ENCODE measurements around the gene NTF3. TPM values are rescaled to one million over a fixed set of nuclear protein-coding genes. Genes with fewer than 3 reads are reported as not detected.

The NTF3 gene
- total RNA-seq, 4 donors from 2014 or later, result 0.69 to 9.8 (median 2.5) TPM

- Histone ChIP-seq H3K27ac (no peak overlapping the region), H3K36me3 (no peaks in the 10 kb centered on the region), H3K9me3 (no peaks in the 10 kb centered on the region), H3K27me3 (no peaks in the 10 kb centered on the region), H3K4me1 (no peaks in the 10 kb centered on the region), H3K4me3 (no peak overlapping the region)
- no peak for TF ChIP-seq POLR2AphosphoS5 (IDR thresholded peaks at IDR 0.05)
- TF ChIP-seq CTCF (IDR thresholded peaks at IDR 0.05), result no peak
- TF ChIP-seq EP300 (IDR thresholded peaks at IDR 0.05), result no peak
- TF ChIP-seq POLR2A (IDR thresholded peaks at IDR 0.05), result no peak
- WGBS, 2 donors (ENCODE audit: low coverage in 1 of 2), result 48 to 59% methylated on average over 2 of the region's 3 CpGs
- ATAC-seq, result no peak
Measured at GRCh38 chr12:5498076-5498475, 66.2 kb downstream of the NTF3 start.

DNA sequence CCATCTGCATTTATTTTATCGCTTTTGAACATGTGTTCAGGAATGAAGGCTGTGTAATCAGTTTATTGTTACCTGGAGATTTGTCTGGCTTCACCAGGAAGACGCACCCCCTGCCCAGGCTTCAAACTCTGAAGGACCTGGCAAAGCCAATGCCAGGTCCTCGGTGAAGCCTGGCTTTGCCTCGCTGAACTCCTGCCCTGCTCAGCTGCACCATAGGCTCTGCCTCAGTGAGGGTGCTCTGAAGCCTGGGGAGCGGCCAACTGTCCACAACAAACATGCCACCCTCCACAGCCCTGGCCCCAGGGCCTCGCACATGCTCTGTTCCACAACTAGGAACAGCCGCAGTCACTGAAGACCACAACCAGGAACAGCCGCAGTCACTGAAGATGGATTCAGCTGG, 66.9 kb downstream of the NTF3 start:
- TF ChIP-seq POLR2AphosphoS5 (IDR thresholded peaks at IDR 0.05) (no peak), POLR2A (IDR thresholded peaks at IDR 0.05) (no peak), EP300 (IDR thresholded peaks at IDR 0.05) (no peak), CTCF (IDR thresholded peaks at IDR 0.05) (no peak)
- ATAC-seq, result no peak
- H3K27ac ChIP-seq, result no peak overlapping the region
- no peaks in the 10 kb centered on the region for H3K9me3 ChIP-seq
- H3K27me3 ChIP-seq, result no peaks in the 10 kb centered on the region
- H3K4me1 ChIP-seq, result no peaks in the 10 kb centered on the region
- H3K4me3 ChIP-seq, result no peak overlapping the region
- H3K36me3 ChIP-seq, result no peaks in the 10 kb centered on the region
- 92 to 100% methylated on average over 1 to 4 of the region's 8 CpGs for WGBS, 2 donors (ENCODE audit: low coverage in 1 of 2)

- no peak for ATAC-seq
- Histone ChIP-seq H3K27ac (no peak overlapping the region), H3K36me3 (no peaks in the 10 kb centered on the region), H3K4me1 (no peaks in the 10 kb centered on the region), H3K9me3 (no peaks in the 10 kb centered on the region), H3K27me3 (peaks cover 5% of the 10 kb centered on the region), H3K4me3 (no peak overlapping the region)
- WGBS, 2 donors (ENCODE audit: low coverage in 1 of 2), result 82 to 86% methylated on average over 9 of the region's 9 CpGs
- TF ChIP-seq POLR2AphosphoS5 (IDR thresholded peaks at IDR 0.05) (no peak), POLR2A (IDR thresholded peaks at IDR 0.05) (no peak), EP300 (IDR thresholded peaks at IDR 0.05) (no peak), CTCF (IDR thresholded peaks at IDR 0.05) (no peak)
Measured at GRCh38 chr12:5499566-5500330, 67.8 kb downstream of the NTF3 start.

GRCh38 chr12:5500331-5500659, 68.4 kb downstream of the NTF3 start:
- Histone ChIP-seq H3K9me3 (no peaks in the 10 kb centered on the region), H3K27me3 (peaks cover 5% of the 10 kb centered on the region), H3K36me3 (no peaks in the 10 kb centered on the region), H3K4me1 (no peaks in the 10 kb centered on the region), H3K4me3 (no peak overlapping the region), H3K27ac (no peak overlapping the region)
- no peak for TF ChIP-seq CTCF (IDR thresholded peaks at IDR 0.05)
- TF ChIP-seq EP300 (IDR thresholded peaks at IDR 0.05), result no peak
- no peak for TF ChIP-seq POLR2A (IDR thresholded peaks at IDR 0.05)
- no peak for TF ChIP-seq POLR2AphosphoS5 (IDR thresholded peaks at IDR 0.05)
- WGBS, 2 donors (ENCODE audit: low coverage in 1 of 2), result 70 to 82% methylated on average over 5 to 7 of the region's 7 CpGs
- ATAC-seq, result no peak

- WGBS, 2 donors (ENCODE audit: low coverage in 1 of 2), result 88% methylated on average over 5 of the region's 6 CpGs; no CpG with 5 or more reads in 1 of the 2 donors
- H3K4me3 ChIP-seq, result no peak overlapping the region
- TF ChIP-seq EP300 (IDR thresholded peaks at IDR 0.05) (no peak), POLR2A (IDR thresholded peaks at IDR 0.05) (no peak), CTCF (IDR thresholded peaks at IDR 0.05) (no peak), POLR2AphosphoS5 (IDR thresholded peaks at IDR 0.05) (no peak)
- no peaks in the 10 kb centered on the region for H3K4me1 ChIP-seq
- H3K27me3 ChIP-seq, result peaks cover 5% of the 10 kb centered on the region
- no peaks in the 10 kb centered on the region for H3K9me3 ChIP-seq
- H3K27ac ChIP-seq, result no peak overlapping the region
- ATAC-seq, result no peak
- H3K36me3 ChIP-seq, result no peaks in the 10 kb centered on the region
Measured at GRCh38 chr12:5503774-5504173, 71.9 kb downstream of the NTF3 start.
